HEK293T (cell line): ENCODE results near the gene PANX2.

Experiments used
- CTCF ChIA-PET: fragments of 350-600 bp; formaldehyde crosslinking; extraction: SDS; loops from one replicate; lab custom pipeline; 2021; ENCODE audit warnings: antibody characterized with exemption, inconsistent platforms; lab: Yijun Ruan, JAX
- POLR2A ChIA-PET: fragments of 350-600 bp; formaldehyde crosslinking; extraction: SDS; loops from one replicate; lab custom pipeline; 2020; ENCODE audit warnings: antibody characterized with exemption, inconsistent platforms; lab: Yijun Ruan, JAX
- DNase-seq: peaks from one replicate; pipeline ENCODE4 v3.0.0; 2012; ENCODE audit warnings: mixed read lengths; ENCODE audit errors: extremely low spot score
- ARNT ChIP-seq: fragments of 450-650 bp; IDR thresholded peaks from 2 replicates; pipeline ENCODE4 v1.6.1; 2017; ENCODE audit warnings: mild to moderate bottlenecking
- BHLHE40 ChIP-seq: fragments of 450-650 bp; IDR thresholded peaks from 2 replicates; pipeline ENCODE4 v1.6.1; 2016; ENCODE audit warnings: mild to moderate bottlenecking, moderate library complexity, borderline replicate concordance
- CTBP1 ChIP-seq: fragments of 450-650 bp; IDR thresholded peaks from 2 replicates; pipeline ENCODE4 v1.6.1; 2016; ENCODE audit warnings: borderline replicate concordance
- ELF4 ChIP-seq: fragments of 450-650 bp; IDR thresholded peaks from 2 replicates; pipeline ENCODE4 v1.6.1; 2017; ENCODE audit warnings: antibody characterized with exemption
- FOXA1 ChIP-seq: fragments of 450-650 bp; IDR thresholded peaks from 2 replicates; pipeline ENCODE4 v1.6.1; 2016; ENCODE audit warnings: mild to moderate bottlenecking
- FOXK2 ChIP-seq: fragments of 450-650 bp; IDR thresholded peaks from 2 replicates; pipeline ENCODE4 v1.6.1; 2016; ENCODE audit warnings: mild to moderate bottlenecking
- FOXM1 ChIP-seq: fragments of 450-650 bp; IDR thresholded peaks from 2 replicates; pipeline ENCODE4 v1.6.1; 2017; ENCODE audit warnings: mild to moderate bottlenecking, borderline replicate concordance
- HDGF ChIP-seq: fragments of 450-650 bp; IDR thresholded peaks from 2 replicates; pipeline ENCODE4 v1.6.1; 2017; ENCODE audit warnings: antibody characterized with exemption, borderline replicate concordance
- L3MBTL2 ChIP-seq: fragments of 450-650 bp; conservative IDR thresholded peaks from 2 replicates; pipeline ENCODE4 v1.6.1; 2016; ENCODE audit warnings: mild to moderate bottlenecking
- LEF1 ChIP-seq: fragments of 450-650 bp; IDR thresholded peaks from 2 replicates; pipeline ENCODE4 v1.6.1; 2017; ENCODE audit warnings: mild to moderate bottlenecking, borderline replicate concordance
- NFRKB ChIP-seq: fragments of 450-650 bp; IDR thresholded peaks from 2 replicates; pipeline ENCODE4 v1.6.1; 2016; ENCODE audit warnings: mild to moderate bottlenecking, moderate library complexity
- PKNOX1 ChIP-seq: fragments of 450-650 bp; IDR thresholded peaks from 2 replicates; pipeline ENCODE4 v1.6.1; 2016
- SP1 ChIP-seq: fragments of 450-650 bp; IDR thresholded peaks from 2 replicates; pipeline ENCODE4 v1.6.1; 2017
- SUZ12 ChIP-seq: fragments of 450-650 bp; IDR thresholded peaks from 2 replicates; pipeline ENCODE4 v1.6.1; 2016; ENCODE audit warnings: mild to moderate bottlenecking
- TARDBP ChIP-seq: fragments of 450-650 bp; IDR thresholded peaks from 2 replicates; pipeline ENCODE4 v1.6.1; 2016
- ZNF384 ChIP-seq: fragments of 450-650 bp; IDR thresholded peaks from 2 replicates; pipeline ENCODE4 v1.6.1; 2016

The PANX2 gene

GRCh38 chr22:50218996-50219727, 48.6 kb downstream of the PANX2 start:
- peak; percentile 78 for DNase-seq
- POLR2A ChIA-PET = no interaction called here
- CTCF ChIA-PET = no interaction called here
- TF ChIP-seq LEF1 = no peak
- peak; percentile 62 for TF ChIP-seq L3MBTL2

- CTCF ChIA-PET = no interaction called here
- TF ChIP-seq FOXM1 (no peak), ZNF384 (no peak), CTBP1 (no peak), ELF4 (no peak), ARNT (no peak), FOXA1 (no peak), BHLHE40 (no peak), L3MBTL2 (no peak), SUZ12 (no peak), SP1 (no peak), TARDBP (no peak), NFRKB (no peak)
- POLR2A ChIA-PET = no interaction called here
- no peak for DNase-seq
Observed at GRCh38 chr22:50219800-50220602, 49.5 kb downstream of the PANX2 start.

- no peak for DNase-seq
- no peak for TF ChIP-seq ZNF384
- TF ChIP-seq CTBP1 = no peak
- TF ChIP-seq HDGF = no peak
- no peak for TF ChIP-seq FOXA1
- no peak for TF ChIP-seq ARNT
- no peak for TF ChIP-seq NFRKB
- TF ChIP-seq SP1 = no peak
- no peak for TF ChIP-seq FOXM1
- no peak for TF ChIP-seq SUZ12
- no peak for TF ChIP-seq FOXK2
- no peak for TF ChIP-seq TARDBP
- TF ChIP-seq LEF1 = no peak
- no peak for TF ChIP-seq BHLHE40
- no peak for TF ChIP-seq L3MBTL2
- no peak for TF ChIP-seq PKNOX1
- CTCF ChIA-PET = interaction anchor here (0.8 kb wide), 1 partner anchor 72 kb away, joined by 3 read pairs; no protein-coding TSS in a partner anchor
- POLR2A ChIA-PET = no interaction called here
Observed at GRCh38 chr22:50220603-50221409, 50.3 kb downstream of the PANX2 start.

- ChIA-PET POLR2A (interaction anchor here (1.1 kb wide), 1 partner anchor 18 kb away, joined by 3 read pairs; no protein-coding TSS in a partner anchor), CTCF (interaction anchor here (0.8 kb wide), 1 partner anchor 73 kb away, joined by 3 read pairs; no protein-coding TSS in a partner anchor)
- TF ChIP-seq PKNOX1 (no peak), ARNT (no peak), NFRKB (no peak), LEF1 (no peak), FOXA1 (no peak), ZNF384 (no peak), TARDBP (no peak)
- no peak for DNase-seq
Observed at GRCh38 chr22:50221410-50222300, 51.1 kb downstream of the PANX2 start.

GRCh38 chr22:50222508-50222907, 52.0 kb downstream of the PANX2 start:
- ChIA-PET POLR2A (interaction anchor here (1.1 kb wide), 1 partner anchor 18 kb away, joined by 3 read pairs; no protein-coding TSS in a partner anchor), CTCF (no interaction called here)
- no peak for TF ChIP-seq NFRKB
- TF ChIP-seq TARDBP = no peak
- no peak for TF ChIP-seq SP1
- no peak for TF ChIP-seq SUZ12
- no peak for TF ChIP-seq FOXK2
- no peak for TF ChIP-seq LEF1
- DNase-seq = no peak
